HepG2 (cell line): ENCODE data around the gene JMJD6. TPM values are rescaled to one million over a fixed set of nuclear protein-coding genes. Genes with fewer than 3 reads are reported as not detected.

Experiments used
- ATM ChIP-seq: fragments of 450-650 bp; IDR thresholded peaks from 2 replicates; pipeline ENCODE4 v1.7.1; 2017; ENCODE audit warnings: mild to moderate bottlenecking, borderline replicate concordance
- DBP ChIP-seq: sonication (generic); formaldehyde crosslinking; IDR thresholded peaks from 2 replicates; pipeline ENCODE4 v1.4.0; 2020; ENCODE audit warnings: missing genetic modification reagents; ENCODE audit errors: not compliant biosample characterization
- ELF4 ChIP-seq: sonication (generic); formaldehyde crosslinking; IDR thresholded peaks from 2 replicates; pipeline ENCODE4 v1.5.0; 2020; ENCODE audit warnings: missing genetic modification reagents, mild to moderate bottlenecking, moderate library complexity, borderline replicate concordance
- FUBP1 ChIP-seq: sonication (generic); formaldehyde crosslinking; IDR thresholded peaks from 2 replicates; pipeline ENCODE4 v1.5.1; 2020; ENCODE audit warnings: missing genetic modification reagents, mild to moderate bottlenecking, borderline replicate concordance
- GTF2F1 ChIP-seq: fragments of 150-350 bp; IDR thresholded peaks from 2 replicates; pipeline ENCODE4 v1.6.1; 2014; ENCODE audit warnings: low read length
- NFATC3 ChIP-seq: sonication (generic); formaldehyde crosslinking; IDR thresholded peaks from 2 replicates; pipeline ENCODE4 v1.5.1; 2020; ENCODE audit warnings: mild to moderate bottlenecking, missing genetic modification reagents
- NR1H2 ChIP-seq: sonication (generic); formaldehyde crosslinking; IDR thresholded peaks from 2 replicates; pipeline ENCODE4 v1.8.1; 2022; ENCODE audit warnings: low read depth, missing genetic modification reagents, borderline replicate concordance
- NR3C1 ChIP-seq: sonication (generic); formaldehyde crosslinking; IDR thresholded peaks from 2 replicates; pipeline ENCODE4 v1.4.0; 2020; ENCODE audit warnings: missing genetic modification reagents
- PPARG ChIP-seq: conservative IDR thresholded peaks from 2 replicates; pipeline ENCODE4 v1.6.1; 2016; ENCODE audit warnings: missing biosample characterization, missing genetic modification reagents
- SOX6 ChIP-seq, 2 experiments: fragments of 450-650 bp in 1 of 2; sonication (generic) in 1 of 2; formaldehyde crosslinking in 1 of 2; IDR thresholded peaks; 2 replicates each; pipeline versions ENCODE4 v1.4.0 to v1.6.1; 2017 to 2020; ENCODE audit warnings: antibody characterized with exemption in 1 of 2, mild to moderate bottlenecking in 1 of 2, missing genetic modification reagents in 1 of 2
- SRSF4 ChIP-seq: fragments of 200-400 bp; formaldehyde crosslinking; IDR thresholded peaks from one replicate; pipeline ENCODE4 v1.6.1; 2018; ENCODE audit warnings: mild to moderate bottlenecking, low read depth, low read length, moderate library complexity; ENCODE audit not compliant: poor library complexity, severe bottlenecking
- STAT5B ChIP-seq: sonication (generic); formaldehyde crosslinking; IDR thresholded peaks from 2 replicates; pipeline ENCODE4 v1.4.0; 2020; ENCODE audit warnings: missing genetic modification reagents
- TAF1 ChIP-seq: sonication (generic); formaldehyde crosslinking; IDR thresholded peaks from 2 replicates; pipeline ENCODE4 v1.4.0; 2020; ENCODE audit warnings: missing genetic modification reagents
- THAP8 ChIP-seq: sonication (generic); formaldehyde crosslinking; IDR thresholded peaks from 2 replicates; pipeline ENCODE4 v1.5.1; 2020; ENCODE audit warnings: missing genetic modification reagents, mild to moderate bottlenecking, borderline replicate concordance
- ZFP91 ChIP-seq: sonication (generic); formaldehyde crosslinking; IDR thresholded peaks from 2 replicates; pipeline ENCODE4 v1.9.0; 2022; ENCODE audit warnings: missing genetic modification reagents, mild to moderate bottlenecking, borderline replicate concordance
- ZIK1 ChIP-seq: sonication (generic); formaldehyde crosslinking; IDR thresholded peaks from 2 replicates; pipeline ENCODE4 v1.5.0; 2020; ENCODE audit warnings: mild to moderate bottlenecking, low read depth, missing genetic modification reagents, borderline replicate concordance
- ZNF232 ChIP-seq: sonication (generic); formaldehyde crosslinking; IDR thresholded peaks from 2 replicates; pipeline ENCODE4 v1.4.0; 2020; ENCODE audit warnings: missing genetic modification reagents, borderline replicate concordance
- ZNF280D ChIP-seq: sonication (generic); formaldehyde crosslinking; IDR thresholded peaks from 2 replicates; pipeline ENCODE4 v1.5.1; 2020; ENCODE audit warnings: mild to moderate bottlenecking, missing genetic modification reagents
- ZNF607 ChIP-seq: sonication (generic); formaldehyde crosslinking; IDR thresholded peaks from 2 replicates; pipeline ENCODE4 v1.5.1; 2020; ENCODE audit warnings: missing genetic modification reagents, mild to moderate bottlenecking, borderline replicate concordance
- ZNF678 ChIP-seq: sonication (generic); formaldehyde crosslinking; IDR thresholded peaks from 2 replicates; pipeline ENCODE4 v1.4.0; 2020; ENCODE audit warnings: mild to moderate bottlenecking, missing genetic modification reagents
- polyA plus RNA-seq, 8 experiments: library from polyadenylated mRNA; depleted of rRNA in 3 of 8; stranded (reverse) in 7 of 8; unstranded in 1 of 8; fragments of >200 nt; fragmentation: Illumina TruSeq in 4 of 8; extraction: Trizol in 4 of 8; gene quantifications; 2 replicates each; pipeline versions ENCODE4 v1.2.1 to v1.2.3, GENCODE V29; 2011 to 2016; ENCODE audit warnings: low read depth in 4 of 8, missing spikeins in 1 of 8, mixed read lengths in 1 of 8; ENCODE audit not compliant: insufficient read depth in 1 of 8
- total RNA-seq, 5 experiments: library from RNA; depleted of rRNA; stranded (reverse); fragments of >200 nt; fragmentation: Illumina TruSeq; extraction: Trizol; gene quantifications; 2 replicates each; pipeline ENCODE4 v1.2.3, GENCODE V29; 2016; ENCODE audit warnings: low read depth in 1 of 5

Gene JMJD6
- total and polyA plus RNA-seq, 2 of the 13 experiments (the other 11 are each of a cell fraction or from before 2014, with no cell fraction given): 33.6 to 41.0 TPM

GRCh38 chr17:76671123-76671911 lies 55.1 kb downstream of the JMJD6 start (continued):
- TF ChIP-seq ATM: no peak
- no peak for TF ChIP-seq NR3C1
- peak; percentile 53; the same call in 1 of the 2 replicates for TF ChIP-seq GTF2F1
- no peak; the same call in 1 of the 2 replicates for TF ChIP-seq ZNF232 (CRISPR knock-in tag)
- peak; percentile 81 for TF ChIP-seq TAF1
- no peak for TF ChIP-seq STAT5B
- TF ChIP-seq NR1H2 (CRISPR knock-in tag): no peak; the same call in 1 of the 2 replicates
- peak; percentile 83; the same call in 1 of the 2 replicates for TF ChIP-seq ZIK1 (CRISPR knock-in tag)
- peak; percentile 95 for TF ChIP-seq NFATC3
- TF ChIP-seq FUBP1: peak; percentile 94; the same call in 1 of the 2 replicates
- TF ChIP-seq PPARG (CRISPR knock-in tag): no peak; the same call in 1 of the 2 replicates
- TF ChIP-seq ZNF280D (CRISPR knock-in tag): no peak; the same call in 1 of the 2 replicates
- TF ChIP-seq ZNF607: peak; percentile 70; the same call in 1 of the 2 replicates
- peak; percentile 81; the same call in 1 of the 2 replicates for TF ChIP-seq ELF4 (CRISPR knock-in tag)
- peak; percentile 95 for TF ChIP-seq ZFP91
- no peak for TF ChIP-seq DBP (CRISPR knock-in tag)
- no peak for TF ChIP-seq THAP8 (CRISPR knock-in tag)
- TF ChIP-seq ZNF678 (CRISPR knock-in tag): no peak
- no peak for TF ChIP-seq SRSF4
- no peak for TF ChIP-seq SOX6 (IDR thresholded peaks at IDR 0.05)
- TF ChIP-seq SOX6 (CRISPR knock-in tag; IDR thresholded peaks at IDR 0.05): peak; percentile 87
